Ovary (tissue), 9 donors: ENCODE measurements around the gene TBCD. TPM values are rescaled to one million over a fixed set of nuclear protein-coding genes. Genes with fewer than 3 reads are reported as not detected.

Experiments
- DNase-seq, 5 donors: peaks; one replicate each; pipeline ENCODE4 v3.0.0-alpha.2; 2019 to 2020
- H3K27ac ChIP-seq, 2 donors: fragments of 200-600 bp; one replicate each; pipeline versions ENCODE4 v1.5.1 to v1.8.0; 2019 to 2022
- H3K27me3 ChIP-seq: fragments of 200-600 bp; one replicate; pipeline ENCODE4 v1.8.0; 2022
- H3K36me3 ChIP-seq: fragments of 200-600 bp; sonication (generic); one replicate; pipeline ENCODE4 v1.5.1; 2019
- H3K4me1 ChIP-seq: one replicate; pipeline ENCODE4 v1.8.1; 2013; ENCODE audit warnings: mild to moderate bottlenecking, moderate library complexity; ENCODE audit not compliant: insufficient read depth
- H3K4me3 ChIP-seq: fragments of 200-600 bp; sonication (generic); one replicate; pipeline ENCODE4 v1.5.1; 2017
- H3K9me3 ChIP-seq, 2 donors: fragments of 200-600 bp in 1 of 2; sonication (generic) in 1 of 2; one replicate each; pipeline versions ENCODE4 v1.5.1 to v1.8.1; 2013 to 2019; ENCODE audit warnings: mild to moderate bottlenecking in 1 of 2, moderate library complexity in 1 of 2
- CTCF ChIP-seq, 3 donors: fragments of 450-650 bp in 2 of 3; fragments of 200-600 bp in 1 of 3; IDR thresholded peaks; one replicate each; pipeline versions ENCODE4 v1.5.1 to v1.8.0; 2016 to 2022; ENCODE audit warnings: antibody characterized with exemption in 3 of 3, mild to moderate bottlenecking in 1 of 3
- EP300 ChIP-seq: sonication (generic); formaldehyde crosslinking; IDR thresholded peaks from one replicate; pipeline ENCODE4 v1.6.1; 2017; ENCODE audit warnings: antibody characterized with exemption
- POLR2A ChIP-seq: fragments of 450-650 bp; IDR thresholded peaks from one replicate; pipeline ENCODE4 v1.6.1; 2017; ENCODE audit warnings: antibody characterized with exemption, mild to moderate bottlenecking, moderate library complexity
- WGBS, 3 donors: extraction: QIAGEN DNeasy Blood & Tissue Kit in 1 of 3; methylation state at CpG; one replicate each; pipeline versions ENCODE4 v1.1.5 to v1.1.7; 2013 to 2017; 5-methylcytosine and 5-hydroxymethylcytosine counted together
- intact Hi-C, 4 donors: fragments of 100-400 bp; cut with DNase I; formaldehyde crosslinking; loops; one replicate each; pipeline versions ENCODE4 v1.11.0 to v1.15.1; 2022 to 2023
- polyA plus RNA-seq, 2 donors: library from polyadenylated mRNA; stranded (reverse); fragments of 200-250 nt in 1 of 2; fragments of 350-450 nt in 1 of 2; fragmentation: Illumina TruSeq in 1 of 2; extraction: RNeasy Lipid Tissue Mini Kit (QIAGEN cat#74804) in 1 of 2; gene quantifications; one replicate each; pipeline ENCODE4 v1.2.3, GENCODE V29; 2013 to 2014
- total RNA-seq, 7 donors: library from RNA; depleted of rRNA in 2 of 7; stranded (reverse); fragments of >200 nt in 2 of 7; fragmentation: NEBNext Ultra II Directional in 3 of 7; extraction: Animal tissue kit (Norgen Biotek cat#: 25700) in 3 of 7; gene quantifications; one replicate each; pipeline versions ENCODE4 v1.1.0 to v1.2.4, GENCODE V29; 2016 to 2023
- donor health status: DM: no; HTN: no; CAD: no; lungs with moderate emphysema.
- donor health status: DM: no; HTN: no; CAD: no.
- donor health status: Bipolar disorder and iron deficiency.
- donor health status: DM: yes; HTN: yes; CAD: no.
- donor health status: DM: no; HTN: no; CAD: no.
- donor health status: DM: yes; HTN: yes; CAD: no.

The TBCD gene
- total and polyA plus RNA-seq, 9 donors: 29.2 to 88.3 (median 59.2) TPM

GRCh38 chr17:82871776-82872561 is 120.1 kb downstream of the TBCD start:
- Histone ChIP-seq H3K9me3 (no peaks in the 10 kb centered on the region), H3K27ac (no peak overlapping the region), H3K36me3 (no peaks in the 10 kb centered on the region), H3K4me3 (no peak overlapping the region), H3K27me3 (no peaks in the 10 kb centered on the region), H3K4me1 (no peaks in the 10 kb centered on the region)
- WGBS, 3 donors: 87 to 90% (median 89%) methylated on average over 41 of the region's 41 CpGs
- TF ChIP-seq POLR2A (no peak), CTCF (IDR thresholded peaks at IDR 0.05) (no peak), EP300 (no peak)
- no peak for DNase-seq
- intact Hi-C loops: no loop called here

- no peaks in the 10 kb centered on the region for H3K27me3 ChIP-seq
- TF ChIP-seq CTCF (IDR thresholded peaks at IDR 0.05) (no peak), POLR2A (no peak), EP300 (no peak)
- H3K4me1 ChIP-seq: no peaks in the 10 kb centered on the region
- H3K4me3 ChIP-seq: no peak overlapping the region
- 92 to 93% (median 93%) methylated on average over 26 to 33 of the region's 33 CpGs for WGBS, 3 donors
- intact Hi-C loops: no loop called here
- H3K27ac ChIP-seq: no peak overlapping the region
- H3K36me3 ChIP-seq: no peaks in the 10 kb centered on the region
- no peaks in the 10 kb centered on the region for H3K9me3 ChIP-seq
- DNase-seq: no peak
Observed at GRCh38 chr17:82872591-82873520, 121.0 kb downstream of the TBCD start.

- intact Hi-C loops: no loop called here
- TF ChIP-seq POLR2A: no peak
- TF ChIP-seq CTCF (IDR thresholded peaks at IDR 0.05): no peak
- no peak for TF ChIP-seq EP300
- DNase-seq: no peak
- Histone ChIP-seq H3K4me3 (no peak overlapping the region), H3K4me1 (no peaks in the 10 kb centered on the region), H3K36me3 (no peaks in the 10 kb centered on the region), H3K27ac (no peak overlapping the region), H3K27me3 (no peaks in the 10 kb centered on the region), H3K9me3 (no peaks in the 10 kb centered on the region)
- 93 to 96% (median 95%) methylated on average over 19 of the region's 19 CpGs for WGBS, 3 donors
Observed at GRCh38 chr17:82873521-82873920, 121.7 kb downstream of the TBCD start.

GRCh38 chr17:82874011-82874835 is 122.4 kb downstream of the TBCD start:
- no peaks in the 10 kb centered on the region for H3K36me3 ChIP-seq
- intact Hi-C loops: no loop called here
- TF ChIP-seq EP300 (no peak), CTCF (IDR thresholded peaks at IDR 0.05) (no peak), POLR2A (no peak)
- DNase-seq: no peak
- no peaks in the 10 kb centered on the region for H3K9me3 ChIP-seq
- no peak overlapping the region for H3K27ac ChIP-seq
- H3K4me1 ChIP-seq: no peaks in the 10 kb centered on the region
- no peak overlapping the region for H3K4me3 ChIP-seq
- 90 to 92% (median 91%) methylated on average over 34 of the region's 34 CpGs for WGBS, 3 donors
- H3K27me3 ChIP-seq: no peaks in the 10 kb centered on the region
